NCI-H2227 (cell line): ENCODE measurements around the gene CNKSR3.

Experiments
- DNase-seq: peaks from one replicate; lab custom pipeline; 2025; ENCODE audit not compliant: unreplicated experiment; lab: John Stamatoyannopoulos, UW

Gene CNKSR3

GRCh38 chr6:154481521-154482013, 28.9 kb downstream of the CNKSR3 start:
- DNase-seq, result no peak

- no peak for DNase-seq
These were observed 30.5 kb downstream of the CNKSR3 start for GRCh38 chr6:154479771-154480639.

GRCh38 chr6:154479351-154479769, 31.1 kb downstream of the CNKSR3 start:
- no peak for DNase-seq

- no peak for DNase-seq
These were observed 31.8 kb downstream of the CNKSR3 start for GRCh38 chr6:154478701-154479060.

GRCh38 chr6:154478021-154478700, 32.3 kb downstream of the CNKSR3 start:
- DNase-seq, result no peak

- no peak for DNase-seq
These were observed 34.0 kb downstream of the CNKSR3 start for GRCh38 chr6:154476494-154476893.

- no peak for DNase-seq
These were observed 35.6 kb downstream of the CNKSR3 start for GRCh38 chr6:154474648-154475428.

GRCh38 chr6:154473324-154473723, 37.2 kb downstream of the CNKSR3 start:
- no peak for DNase-seq

GRCh38 chr6:154471609-154472362, 38.7 kb downstream of the CNKSR3 start:
- no peak for DNase-seq

GRCh38 chr6:154469306-154469935, 41.1 kb downstream of the CNKSR3 start:
- DNase-seq, result no peak

- no peak for DNase-seq
These were observed 41.7 kb downstream of the CNKSR3 start for GRCh38 chr6:154468760-154469159.

GRCh38 chr6:154466971-154467679, 43.4 kb downstream of the CNKSR3 start:
- no peak for DNase-seq

- DNase-seq, result no peak
These were observed 44.3 kb downstream of the CNKSR3 start for GRCh38 chr6:154466139-154466538.

- no peak for DNase-seq
These were observed 46.7 kb downstream of the CNKSR3 start for GRCh38 chr6:154463573-154464419.

- no peak for DNase-seq
These were observed 48.1 kb downstream of the CNKSR3 start for GRCh38 chr6:154462425-154462824.

GRCh38 chr6:154461348-154461747, 49.1 kb downstream of the CNKSR3 start:
- no peak for DNase-seq

- no peak for DNase-seq
These were observed 50.0 kb downstream of the CNKSR3 start for GRCh38 chr6:154460306-154461071.

GRCh38 chr6:154459513-154459912, 51.0 kb downstream of the CNKSR3 start:
- DNase-seq, result no peak
